Panc1 (cell line): ENCODE data around the gene ATIC. TPM values are rescaled to one million over a fixed set of nuclear protein-coding genes. Genes with fewer than 3 reads are reported as not detected.

Experiments used
- ATAC-seq: fragments of 200-7000 bp; cut with Tn5 transposase; 2 replicates; pipeline ENCODE4 v1.9.1; 2020; ENCODE audit warnings: mild to moderate bottlenecking, moderate library complexity
- BruUV-seq: library from RNA; stranded (reverse); fragments of 400-500 nt; replicated peaks from 2 replicates; lab custom pipeline; 2021; lab: Mats Ljungman, UMichigan
- CTCF ChIA-PET: fragments of 300-600 bp; sonication (Branson Sonifier 250); formaldehyde crosslinking; loops from one replicate; lab custom pipeline; 2022; ENCODE audit warnings: antibody characterized with exemption; lab: Charles Lee
- POLR2A ChIA-PET: fragments of 300-600 bp; sonication (Branson Sonifier 250); formaldehyde crosslinking; loops from one replicate; lab custom pipeline; 2022; ENCODE audit warnings: antibody characterized with exemption; lab: Charles Lee
- DNase-seq: peaks from one replicate; pipeline ENCODE4 v3.0.0-alpha.2; 2010; ENCODE audit warnings: low read depth, low spot score
- H3K27ac ChIP-seq: 2 replicates; pipeline ENCODE4 v1.5.1; 2011; ENCODE audit warnings: mild to moderate bottlenecking, low read length, inconsistent platforms
- H3K27me3 ChIP-seq: fragments of 200-500 bp; sonication (Bioruptor generic); 2 replicates; pipeline ENCODE4 v1.6.0; 2014; ENCODE audit warnings: low read length, inconsistent platforms; ENCODE audit not compliant: control insufficient read depth, insufficient read depth
- H3K36me3 ChIP-seq: fragments of 200-500 bp; sonication (Bioruptor generic); 2 replicates; pipeline ENCODE4 v1.5.1; 2014; ENCODE audit warnings: inconsistent platforms, mild to moderate bottlenecking, low read length, moderate library complexity; ENCODE audit not compliant: control insufficient read depth, insufficient read depth
- H3K4me1 ChIP-seq: 2 replicates; pipeline ENCODE4 v1.5.1; 2011; ENCODE audit warnings: inconsistent platforms, mild to moderate bottlenecking, low read length, moderate library complexity; ENCODE audit not compliant: control insufficient read depth, insufficient read depth
- H3K4me3 ChIP-seq, 2 experiments: 2 replicates each; pipeline ENCODE4 v1.5.1; 2011 to 2012; ENCODE audit warnings: low read depth in 2 of 2, low read length in 2 of 2, mild to moderate bottlenecking in 2 of 2, inconsistent platforms in 1 of 2, moderate library complexity in 1 of 2
- H3K9me3 ChIP-seq: fragments of 200-500 bp; sonication (Bioruptor generic); 2 replicates; pipeline ENCODE4 v1.5.1; 2014; ENCODE audit warnings: low read depth, mild to moderate bottlenecking, inconsistent platforms, low read length, moderate library complexity; ENCODE audit not compliant: control insufficient read depth, insufficient read depth
- POLR2AphosphoS5 ChIP-seq: IDR thresholded peaks from 2 replicates; pipeline ENCODE4 v1.6.1; 2012; ENCODE audit warnings: mild to moderate bottlenecking, low read depth, low read length, moderate library complexity
- SIN3A ChIP-seq: IDR thresholded peaks from 2 replicates; pipeline ENCODE4 v1.6.1; 2012; ENCODE audit warnings: low read depth, mild to moderate bottlenecking, low read length, moderate library complexity, borderline replicate concordance; ENCODE audit not compliant: insufficient read depth
- TCF7L2 ChIP-seq: IDR thresholded peaks from 2 replicates; pipeline ENCODE4 v1.6.1; 2011; ENCODE audit warnings: mild to moderate bottlenecking, low read depth, low read length, inconsistent platforms
- in situ Hi-C: cut with HindIII; loops from 2 replicates; pipeline ENCODE4 v1.10.0; 2016; ENCODE audit warnings: low sequenced_read_pairs, low pct_unique_long_range_greater_than_20kb
- intact Hi-C: fragments of 100-400 bp; cut with micrococcal nuclease; formaldehyde crosslinking; loops from one replicate; pipeline ENCODE4 v1.10.0; 2022; ENCODE audit not compliant: unreplicated experiment
- total RNA-seq: library from RNA; stranded (reverse); gene quantifications from one replicate; pipeline ENCODE4 v1.2.1, GENCODE V29; 2021; ENCODE audit not compliant: unreplicated experiment
- TF ChIP-seq, protein P1 (sequence below), 2 experiments: IDR thresholded peaks; 2 replicates each; pipeline ENCODE4 v1.6.1; 2011 to 2012; ENCODE audit warnings: low read depth in 2 of 2, control low read depth in 1 of 2, low read length in 1 of 2, mild to moderate bottlenecking in 1 of 2, moderate library complexity in 1 of 2; ENCODE audit not compliant: insufficient read depth in 1 of 2
- TF ChIP-seq, protein P2 (sequence below): fragments of 450-650 bp; IDR thresholded peaks from 2 replicates; pipeline ENCODE4 v1.5.1; 2017; ENCODE audit warnings: mild to moderate bottlenecking

Gene ATIC
- total RNA-seq, 1 experiment from 2014 or later, result 223 TPM

DNA sequence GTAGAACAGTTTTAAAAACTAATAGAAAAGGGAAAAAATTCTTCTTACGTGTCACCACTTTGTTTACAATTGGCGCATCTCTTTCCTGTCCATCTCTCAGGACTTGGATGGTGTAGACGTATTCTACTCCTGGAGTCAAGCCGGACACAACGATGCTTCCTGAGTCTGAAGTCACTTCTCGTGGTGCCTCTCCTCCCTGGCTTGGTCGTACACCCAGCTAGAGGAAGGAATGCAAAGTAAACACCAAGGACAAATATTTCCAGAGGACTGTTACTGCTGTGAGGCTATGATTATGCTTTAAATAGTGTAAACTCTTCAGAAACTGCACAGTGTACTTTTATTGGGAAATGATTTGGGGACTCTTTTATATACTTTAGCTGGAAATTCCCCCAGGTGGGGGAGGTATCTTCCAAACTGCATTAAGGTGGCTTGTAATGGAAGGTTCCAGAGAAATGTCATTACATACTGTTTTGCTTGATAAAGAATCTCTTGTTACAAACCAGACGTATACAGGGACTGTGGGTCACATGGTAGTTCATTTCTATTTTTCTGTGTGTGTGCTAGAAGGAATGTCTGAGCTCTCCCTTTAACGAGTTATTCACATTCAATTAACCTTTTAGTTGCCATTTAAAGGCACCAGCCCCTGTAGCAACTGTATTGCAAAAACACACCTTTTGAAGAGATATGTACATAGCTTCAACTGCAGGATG lies 85.9 kb downstream of the ATIC start:
- in situ Hi-C loops, result no loop called here
- Histone ChIP-seq H3K4me1 (no peaks in the 10 kb centered on the region), H3K9me3 (no peaks in the 10 kb centered on the region), H3K27ac (no peak overlapping the region), H3K27me3 (no peaks in the 10 kb centered on the region; the same call in 1 of the 2 replicates), H3K36me3 (no peaks in the 10 kb centered on the region), H3K4me3 (no peak overlapping the region)
- CTCF ChIA-PET, result no interaction called here
- no peak for TF ChIP-seq POLR2AphosphoS5
- no peak for TF ChIP-seq TCF7L2
- TF ChIP-seq, protein P1, sequence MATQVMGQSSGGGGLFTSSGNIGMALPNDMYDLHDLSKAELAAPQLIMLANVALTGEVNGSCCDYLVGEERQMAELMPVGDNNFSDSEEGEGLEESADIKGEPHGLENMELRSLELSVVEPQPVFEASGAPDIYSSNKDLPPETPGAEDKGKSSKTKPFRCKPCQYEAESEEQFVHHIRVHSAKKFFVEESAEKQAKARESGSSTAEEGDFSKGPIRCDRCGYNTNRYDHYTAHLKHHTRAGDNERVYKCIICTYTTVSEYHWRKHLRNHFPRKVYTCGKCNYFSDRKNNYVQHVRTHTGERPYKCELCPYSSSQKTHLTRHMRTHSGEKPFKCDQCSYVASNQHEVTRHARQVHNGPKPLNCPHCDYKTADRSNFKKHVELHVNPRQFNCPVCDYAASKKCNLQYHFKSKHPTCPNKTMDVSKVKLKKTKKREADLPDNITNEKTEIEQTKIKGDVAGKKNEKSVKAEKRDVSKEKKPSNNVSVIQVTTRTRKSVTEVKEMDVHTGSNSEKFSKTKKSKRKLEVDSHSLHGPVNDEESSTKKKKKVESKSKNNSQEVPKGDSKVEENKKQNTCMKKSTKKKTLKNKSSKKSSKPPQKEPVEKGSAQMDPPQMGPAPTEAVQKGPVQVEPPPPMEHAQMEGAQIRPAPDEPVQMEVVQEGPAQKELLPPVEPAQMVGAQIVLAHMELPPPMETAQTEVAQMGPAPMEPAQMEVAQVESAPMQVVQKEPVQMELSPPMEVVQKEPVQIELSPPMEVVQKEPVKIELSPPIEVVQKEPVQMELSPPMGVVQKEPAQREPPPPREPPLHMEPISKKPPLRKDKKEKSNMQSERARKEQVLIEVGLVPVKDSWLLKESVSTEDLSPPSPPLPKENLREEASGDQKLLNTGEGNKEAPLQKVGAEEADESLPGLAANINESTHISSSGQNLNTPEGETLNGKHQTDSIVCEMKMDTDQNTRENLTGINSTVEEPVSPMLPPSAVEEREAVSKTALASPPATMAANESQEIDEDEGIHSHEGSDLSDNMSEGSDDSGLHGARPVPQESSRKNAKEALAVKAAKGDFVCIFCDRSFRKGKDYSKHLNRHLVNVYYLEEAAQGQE (IDR thresholded peaks at IDR 0.05; ENCODE audit: insufficient read depth in 1 of 2, low read depth in 2 of 2, low read length in 1 of 2), result no peak
- no peak for TF ChIP-seq SIN3A
- TF ChIP-seq, protein P2, sequence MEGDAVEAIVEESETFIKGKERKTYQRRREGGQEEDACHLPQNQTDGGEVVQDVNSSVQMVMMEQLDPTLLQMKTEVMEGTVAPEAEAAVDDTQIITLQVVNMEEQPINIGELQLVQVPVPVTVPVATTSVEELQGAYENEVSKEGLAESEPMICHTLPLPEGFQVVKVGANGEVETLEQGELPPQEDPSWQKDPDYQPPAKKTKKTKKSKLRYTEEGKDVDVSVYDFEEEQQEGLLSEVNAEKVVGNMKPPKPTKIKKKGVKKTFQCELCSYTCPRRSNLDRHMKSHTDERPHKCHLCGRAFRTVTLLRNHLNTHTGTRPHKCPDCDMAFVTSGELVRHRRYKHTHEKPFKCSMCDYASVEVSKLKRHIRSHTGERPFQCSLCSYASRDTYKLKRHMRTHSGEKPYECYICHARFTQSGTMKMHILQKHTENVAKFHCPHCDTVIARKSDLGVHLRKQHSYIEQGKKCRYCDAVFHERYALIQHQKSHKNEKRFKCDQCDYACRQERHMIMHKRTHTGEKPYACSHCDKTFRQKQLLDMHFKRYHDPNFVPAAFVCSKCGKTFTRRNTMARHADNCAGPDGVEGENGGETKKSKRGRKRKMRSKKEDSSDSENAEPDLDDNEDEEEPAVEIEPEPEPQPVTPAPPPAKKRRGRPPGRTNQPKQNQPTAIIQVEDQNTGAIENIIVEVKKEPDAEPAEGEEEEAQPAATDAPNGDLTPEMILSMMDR, result no peak
- BruUV-seq, result no TSS peak
- intact Hi-C loops, result no loop called here
- no peak for ATAC-seq
- DNase-seq, result no peak
- POLR2A ChIA-PET, result no interaction called here

DNA sequence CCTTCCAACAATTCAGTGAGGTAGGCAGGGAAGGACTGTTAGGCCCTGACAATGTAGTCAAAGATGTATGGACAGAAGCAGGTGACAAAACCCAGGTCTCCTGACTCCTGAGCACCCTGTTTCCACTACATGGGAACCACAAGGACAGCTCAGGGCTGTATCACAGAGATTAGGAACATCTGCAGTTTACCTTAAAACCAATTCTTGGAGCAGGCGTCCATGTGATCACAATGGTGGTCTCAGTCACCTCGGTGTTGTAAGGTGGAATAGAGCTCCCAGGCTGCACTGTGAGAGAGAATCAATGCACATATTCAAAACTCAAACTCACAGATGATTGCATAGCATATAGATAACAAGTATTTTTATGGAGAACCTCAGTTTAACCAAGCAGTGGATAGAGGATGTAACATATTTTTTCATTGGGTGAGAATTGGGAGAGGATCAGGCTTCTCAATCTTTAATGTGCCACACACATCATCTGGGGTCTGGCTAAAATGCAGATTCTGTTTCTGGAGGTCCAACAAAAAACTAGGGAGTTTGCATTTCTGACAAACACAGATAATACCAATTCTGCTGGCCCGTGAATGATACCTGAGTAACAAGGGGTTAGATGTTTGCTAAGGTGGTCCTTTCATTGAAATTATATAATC lies 87.3 kb downstream of the ATIC start:
- in situ Hi-C loops (no loop called here), intact Hi-C loops (no loop called here)
- ChIA-PET CTCF (no interaction called here), POLR2A (no interaction called here)
- Histone ChIP-seq H3K4me1 (no peaks in the 10 kb centered on the region), H3K27ac (no peak overlapping the region), H3K4me3 (no peak overlapping the region), H3K27me3 (no peaks in the 10 kb centered on the region; the same call in 1 of the 2 replicates), H3K36me3 (no peaks in the 10 kb centered on the region), H3K9me3 (no peaks in the 10 kb centered on the region)
- ATAC-seq (no peak), DNase-seq (no peak)
- TF ChIP-seq, protein P2, result no peak
- no peak for TF ChIP-seq SIN3A
- TF ChIP-seq POLR2AphosphoS5, result no peak
- TF ChIP-seq, protein P1 (IDR thresholded peaks at IDR 0.05; ENCODE audit: insufficient read depth in 1 of 2, low read depth in 2 of 2, low read length in 1 of 2), result no peak
- TF ChIP-seq TCF7L2, result no peak
- BruUV-seq, result no TSS peak
